EL (cell line): ENCODE measurements around the gene WWC1.

Experiments
- DNase-seq: peaks from one replicate; pipeline ENCODE4 v3.0.0-alpha.2; 2016

Gene WWC1

GRCh38 chr5:168451565-168451964, 160.1 kb downstream of the WWC1 start:
- DNase-seq: no peak

- no peak for DNase-seq
Observed at GRCh38 chr5:168455201-168455600, 163.8 kb downstream of the WWC1 start.

DNA sequence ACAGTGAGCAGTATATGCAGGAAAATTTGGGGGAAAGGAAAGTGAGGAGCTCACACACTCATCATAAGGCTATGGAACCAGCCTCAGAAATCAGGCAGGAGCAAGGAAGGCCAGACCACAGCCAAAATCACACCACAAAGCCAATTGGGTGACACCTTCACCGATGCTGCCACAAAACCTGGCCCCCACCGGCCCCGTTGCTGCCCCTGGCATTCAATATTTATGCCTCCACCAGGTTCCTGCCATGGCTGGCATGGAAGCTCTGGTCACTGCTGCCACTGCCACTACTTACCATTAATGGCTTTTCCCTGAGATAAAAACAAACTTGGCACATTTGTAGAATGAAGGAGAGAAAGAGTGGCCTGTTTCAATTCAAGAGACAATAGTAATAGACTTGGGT, 166.1 kb downstream of the WWC1 start:
- DNase-seq: no peak

DNA sequence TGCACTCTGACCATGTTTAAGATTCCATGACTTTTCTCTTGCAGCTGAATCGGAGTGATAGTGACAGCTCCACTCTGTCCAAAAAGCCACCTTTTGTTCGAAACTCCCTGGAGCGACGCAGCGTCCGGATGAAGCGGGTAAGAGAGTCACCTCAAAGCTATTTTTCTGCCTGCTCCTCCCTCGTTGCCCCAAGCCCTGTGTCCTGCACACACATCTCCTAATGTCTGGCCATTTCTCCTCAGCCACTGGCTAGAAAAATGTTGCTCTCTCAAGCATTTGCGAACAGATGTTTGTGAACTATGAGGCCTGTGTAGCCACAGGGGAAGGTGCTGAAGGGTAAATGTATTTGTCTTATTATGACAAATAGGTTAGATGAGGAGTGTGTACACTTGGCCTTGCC, 169.2 kb downstream of the WWC1 start:
- DNase-seq: no peak

DNA sequence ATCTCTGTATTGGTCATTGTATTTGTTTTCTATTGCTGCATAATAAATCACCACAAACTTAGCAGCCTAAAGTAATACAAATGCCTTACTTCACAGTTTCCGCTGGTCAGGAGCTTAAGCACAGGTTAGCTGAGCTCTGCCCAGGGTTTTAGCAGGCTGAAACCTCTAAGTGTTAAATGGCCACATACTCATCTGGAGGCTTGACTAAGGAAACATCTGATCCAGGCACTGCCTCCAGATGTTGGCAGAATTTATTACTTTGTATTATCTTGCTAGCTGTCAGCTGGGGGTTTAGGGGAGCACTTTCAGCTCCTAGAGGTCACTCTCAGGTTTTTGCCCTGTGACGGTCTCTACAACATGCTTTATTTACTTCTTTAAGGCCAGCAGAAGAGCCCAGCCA, 171.6 kb downstream of the WWC1 start:
- no peak for DNase-seq

- DNase-seq: no peak
Observed at GRCh38 chr5:168464214-168464613, 172.8 kb downstream of the WWC1 start.

- DNase-seq: no peak
Observed at GRCh38 chr5:168464641-168465040, 173.2 kb downstream of the WWC1 start.

DNA sequence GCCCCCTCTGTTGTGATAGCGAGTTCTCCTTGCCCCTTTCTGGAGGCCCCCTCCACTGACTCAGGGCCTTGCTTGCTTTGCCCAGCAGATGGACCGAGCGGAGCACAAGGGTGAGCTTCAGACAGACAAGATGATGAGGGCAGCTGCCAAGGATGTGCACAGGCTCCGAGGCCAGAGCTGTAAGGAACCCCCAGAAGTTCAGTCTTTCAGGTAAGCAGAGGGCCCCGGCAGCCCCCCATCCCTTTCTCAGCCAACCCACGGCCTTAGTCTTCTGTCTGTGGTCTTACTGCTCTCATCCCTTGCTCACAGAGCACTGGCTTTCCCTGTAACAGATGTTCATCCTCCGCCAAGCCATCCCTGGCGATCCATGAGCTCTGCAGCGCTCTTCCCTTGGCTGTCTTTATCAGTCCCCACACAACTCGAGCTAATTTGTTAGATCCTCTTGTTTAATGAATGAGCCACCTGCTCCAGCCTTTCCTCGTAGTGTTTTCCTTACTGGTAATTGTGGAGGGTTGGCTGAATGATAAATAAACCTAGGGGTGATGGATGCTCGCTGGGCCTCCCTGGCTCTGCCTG, 176.4 kb downstream of the WWC1 start:
- no peak for DNase-seq

DNA sequence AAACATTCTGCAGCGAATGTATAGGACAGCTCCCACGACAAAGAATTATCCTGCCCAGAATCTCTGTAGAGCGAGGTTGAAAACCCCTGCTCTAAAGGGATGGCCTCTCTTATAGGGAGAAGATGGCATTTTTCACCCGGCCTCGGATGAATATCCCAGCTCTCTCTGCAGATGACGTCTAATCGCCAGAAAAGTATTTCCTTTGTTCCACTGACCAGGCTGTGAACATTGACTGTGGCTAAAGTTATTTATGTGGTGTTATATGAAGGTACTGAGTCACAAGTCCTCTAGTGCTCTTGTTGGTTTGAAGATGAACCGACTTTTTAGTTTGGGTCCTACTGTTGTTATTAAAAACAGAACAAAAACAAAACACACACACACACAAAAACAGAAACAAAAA, 177.4 kb downstream of the WWC1 start:
- DNase-seq: peak; percentile 76

DNA sequence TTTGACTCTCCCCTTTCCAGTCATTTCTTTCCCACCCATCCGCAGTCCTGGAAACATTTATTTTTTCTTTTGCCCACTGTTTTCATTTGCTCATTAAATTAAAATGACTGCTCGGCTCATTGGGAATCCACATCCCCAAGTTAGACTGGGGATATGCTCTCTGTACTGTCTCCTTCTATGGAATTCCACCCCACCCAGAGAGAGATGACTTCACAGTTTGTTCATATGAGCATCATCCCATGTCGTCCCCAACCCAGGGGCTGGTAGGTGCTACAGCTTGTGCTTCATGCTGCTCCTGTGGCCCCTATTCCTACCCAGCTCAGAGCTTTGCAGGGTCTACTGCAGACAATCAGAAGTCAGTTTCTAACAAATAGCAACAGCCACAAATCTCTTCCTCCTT, 178.4 kb downstream of the WWC1 start:
- DNase-seq: peak; percentile 25

GRCh38 chr5:168471785-168472184, 180.3 kb downstream of the WWC1 start:
- peak; percentile 86 for DNase-seq

DNA sequence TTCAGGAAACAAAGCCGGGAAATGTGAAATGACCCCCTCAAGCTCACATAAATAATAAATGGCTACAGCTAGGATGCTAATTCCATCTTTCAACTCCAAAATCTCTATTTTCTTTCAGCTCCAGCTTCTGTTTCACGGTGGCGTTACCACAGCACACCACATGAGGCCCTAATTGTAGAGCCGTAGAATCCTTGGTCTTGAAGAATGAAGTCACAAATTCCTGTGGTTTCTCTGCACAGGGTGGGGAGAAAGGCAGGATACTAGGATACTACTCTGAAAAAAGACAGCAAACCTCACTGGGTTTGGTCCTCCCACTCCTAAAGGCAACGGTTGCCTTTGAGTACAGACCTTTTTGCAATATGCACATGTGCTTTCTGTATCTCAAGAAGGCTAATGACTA, 180.9 kb downstream of the WWC1 start:
- DNase-seq: peak; percentile 95

DNA sequence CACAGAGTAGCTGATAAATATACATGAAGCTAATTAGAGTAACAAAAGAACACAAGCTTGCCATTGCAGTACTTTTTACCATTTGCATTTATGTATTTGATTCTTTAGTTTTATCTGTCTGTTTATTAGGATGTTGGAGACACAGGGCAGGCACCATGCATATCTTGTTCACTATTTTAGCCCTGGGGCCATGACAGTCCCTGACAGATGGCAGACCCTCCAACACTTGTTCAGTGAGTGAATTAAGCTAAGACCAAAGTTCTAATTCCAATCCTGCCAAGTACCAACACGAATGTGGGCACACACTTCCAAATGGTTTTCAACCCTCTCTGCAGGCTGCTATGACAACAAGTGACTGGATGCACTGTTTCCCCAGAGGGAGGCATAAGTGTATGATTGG, 182.9 kb downstream of the WWC1 start:
- DNase-seq: no peak

- DNase-seq: peak; percentile 51
Observed at GRCh38 chr5:168477060-168477459, 185.6 kb downstream of the WWC1 start.

DNA sequence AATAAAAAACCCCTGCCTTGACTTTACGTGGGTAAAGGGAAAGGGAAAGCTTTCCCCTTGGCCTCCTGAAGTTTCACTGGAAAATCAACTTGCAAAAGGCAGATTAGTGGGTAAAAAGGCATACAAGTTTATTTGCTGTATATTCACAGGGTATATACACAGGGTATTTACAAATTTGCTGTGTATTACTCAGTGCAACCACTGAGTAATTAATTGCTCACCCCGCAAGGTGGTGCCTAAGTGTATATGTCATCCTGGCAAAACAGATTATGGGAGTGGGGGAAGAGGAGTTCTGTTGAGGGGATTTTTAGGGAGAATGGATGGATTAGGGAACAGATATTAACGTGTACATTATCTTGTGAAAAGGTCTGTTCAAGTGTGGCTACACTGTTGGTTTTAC, 187.7 kb downstream of the WWC1 start:
- DNase-seq: peak; percentile 34

DNA sequence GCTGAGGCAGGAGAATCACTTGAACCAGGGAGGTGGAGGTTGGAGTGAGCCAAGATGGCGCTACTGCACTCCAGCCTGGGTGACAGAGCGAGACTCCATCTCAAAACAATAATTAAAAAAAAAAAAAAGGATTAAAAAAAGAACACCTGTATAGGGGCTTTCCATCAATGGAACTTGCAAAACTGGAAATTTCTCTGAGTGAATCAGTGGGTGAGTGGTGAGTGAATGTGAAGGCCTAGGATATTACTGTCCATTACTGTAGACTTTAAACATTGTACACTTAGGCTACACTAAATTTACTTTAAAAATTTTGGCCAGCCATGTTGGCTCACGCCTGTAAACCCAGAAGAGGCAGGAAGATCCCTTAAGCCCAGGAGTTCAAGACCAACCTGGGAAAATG, 189.2 kb downstream of the WWC1 start:
- DNase-seq: no peak

GRCh38 chr5:168481330-168481788, 189.9 kb downstream of the WWC1 start:
- DNase-seq: no peak

GRCh38 chr5:168482361-168482760, 190.9 kb downstream of the WWC1 start:
- DNase-seq: no peak

DNA sequence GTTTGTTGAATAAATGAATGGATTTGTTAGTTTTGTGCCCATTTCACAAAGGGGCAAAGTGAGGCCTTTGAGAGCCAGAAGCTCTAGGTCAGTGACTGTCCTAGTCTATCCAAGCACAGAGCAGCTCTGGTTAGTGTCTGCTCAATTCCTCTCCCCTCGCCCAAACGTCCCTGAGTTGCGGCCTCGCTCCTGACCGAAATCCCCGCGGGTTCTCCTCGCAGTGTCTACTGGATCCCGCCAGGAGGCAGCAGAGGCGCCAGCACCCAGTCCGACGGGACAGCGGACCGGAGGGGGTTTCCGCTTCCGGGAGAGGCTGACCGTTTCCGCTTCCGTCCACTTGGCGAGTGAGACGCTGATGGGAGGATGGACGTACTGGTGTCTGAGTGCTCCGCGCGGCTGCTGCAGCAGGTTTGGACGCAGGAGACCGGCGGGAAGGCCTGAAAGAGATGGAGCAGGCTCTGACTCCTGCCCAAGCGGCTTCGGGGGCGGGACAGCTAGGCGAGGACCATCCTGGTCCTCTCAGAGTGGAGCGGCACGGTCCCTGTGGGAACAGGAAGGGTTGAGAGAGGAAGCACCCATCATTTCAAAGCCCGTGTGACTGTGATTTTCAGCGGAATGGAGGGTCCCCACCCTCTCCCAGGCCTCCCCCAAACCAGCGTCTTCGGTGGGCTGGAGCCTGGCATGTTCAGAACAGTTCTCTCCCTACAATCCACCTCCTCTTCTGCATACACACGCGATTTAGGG, 194.9 kb downstream of the WWC1 start, which contains the start of gene RARS1:
Gene RARS1, plus strand, starts transcription at position 336 of the 744 bp plus-strand sequence. Its CDS starts 28 bp downstream, at position 364.
- DNase-seq: peak; percentile 94

- DNase-seq: no peak
Observed at GRCh38 chr5:168489059-168489458, 197.6 kb downstream of the WWC1 start.

- DNase-seq: no peak
Observed at GRCh38 chr5:168494057-168494555, 202.7 kb downstream of the WWC1 start.

DNA sequence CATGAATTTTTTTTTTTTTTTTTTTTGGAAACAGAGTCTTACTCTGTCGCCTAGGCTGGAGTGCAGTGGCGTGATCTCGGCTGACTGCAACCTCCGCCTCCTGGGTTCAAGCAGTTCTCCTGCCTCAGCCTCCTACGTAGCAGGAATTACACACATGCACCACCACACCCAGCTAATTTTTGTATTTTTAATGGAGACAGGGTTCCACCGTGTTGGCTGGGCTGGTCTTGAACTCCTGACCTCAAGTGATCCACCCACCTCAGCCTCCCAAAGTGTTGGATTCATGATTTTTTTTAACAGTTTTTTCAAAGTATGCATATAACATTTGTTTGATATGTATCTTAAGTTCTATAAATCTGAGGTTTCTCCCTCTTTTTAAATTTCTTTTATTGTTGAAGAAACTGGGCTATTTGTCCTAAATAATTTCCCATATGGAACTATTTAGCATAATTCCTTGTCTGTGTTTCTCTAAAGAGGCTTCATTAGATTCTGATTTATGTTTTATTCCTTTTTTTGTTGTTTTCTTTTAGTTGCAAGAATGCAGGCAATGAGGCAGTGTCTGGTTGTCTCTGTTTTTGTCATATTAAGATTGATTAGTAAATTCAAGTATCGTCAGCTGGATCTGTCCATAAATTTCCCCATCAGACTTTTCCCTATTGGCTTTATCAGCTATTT, 211.3 kb downstream of the WWC1 start:
- DNase-seq: no peak

DNA sequence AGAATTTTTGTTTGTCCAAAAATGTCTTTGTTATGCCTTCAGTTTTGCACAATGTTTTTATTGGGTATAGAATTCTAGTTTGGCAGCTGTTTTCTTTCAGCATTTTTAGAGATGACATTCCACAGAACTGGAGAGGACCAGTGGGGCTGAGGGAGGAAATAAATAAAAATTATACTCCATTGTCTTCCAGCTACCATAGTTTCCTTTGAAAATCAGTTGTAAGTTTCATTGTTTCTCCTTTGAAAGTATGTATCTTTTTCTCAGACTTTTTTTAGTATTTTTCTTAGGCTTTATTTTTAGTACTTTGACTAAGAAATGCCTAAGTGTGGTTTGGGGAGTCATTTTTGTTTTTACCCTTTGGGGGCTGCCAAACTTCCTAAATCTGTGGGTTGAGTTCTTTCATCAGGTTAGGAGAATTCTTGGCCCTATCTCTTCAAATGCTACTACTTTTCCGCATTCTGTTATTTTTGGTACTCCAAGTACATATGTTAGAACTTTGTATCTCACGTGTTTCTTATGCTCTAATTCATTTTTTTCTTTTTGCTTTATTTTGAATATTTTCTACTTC, 222.5 kb downstream of the WWC1 start:
- DNase-seq: no peak
